Measurements from ENCODE around the gene EFNB1. TPM values are rescaled to one million over a fixed set of nuclear protein-coding genes. Genes with fewer than 3 reads are reported as not detected.

EFNB1 gene
- total RNA-seq, 1 donor = 7.4 TPM

GRCh38 chrX:68833448-68833805, 4.6 kb downstream of the EFNB1 start:
- DNase-seq (ENCODE audit: low read depth) = no peak
- H3K4me3 ChIP-seq (ENCODE audit: low read depth, low read length) = no peak overlapping the region
- TF ChIP-seq, protein P1, sequence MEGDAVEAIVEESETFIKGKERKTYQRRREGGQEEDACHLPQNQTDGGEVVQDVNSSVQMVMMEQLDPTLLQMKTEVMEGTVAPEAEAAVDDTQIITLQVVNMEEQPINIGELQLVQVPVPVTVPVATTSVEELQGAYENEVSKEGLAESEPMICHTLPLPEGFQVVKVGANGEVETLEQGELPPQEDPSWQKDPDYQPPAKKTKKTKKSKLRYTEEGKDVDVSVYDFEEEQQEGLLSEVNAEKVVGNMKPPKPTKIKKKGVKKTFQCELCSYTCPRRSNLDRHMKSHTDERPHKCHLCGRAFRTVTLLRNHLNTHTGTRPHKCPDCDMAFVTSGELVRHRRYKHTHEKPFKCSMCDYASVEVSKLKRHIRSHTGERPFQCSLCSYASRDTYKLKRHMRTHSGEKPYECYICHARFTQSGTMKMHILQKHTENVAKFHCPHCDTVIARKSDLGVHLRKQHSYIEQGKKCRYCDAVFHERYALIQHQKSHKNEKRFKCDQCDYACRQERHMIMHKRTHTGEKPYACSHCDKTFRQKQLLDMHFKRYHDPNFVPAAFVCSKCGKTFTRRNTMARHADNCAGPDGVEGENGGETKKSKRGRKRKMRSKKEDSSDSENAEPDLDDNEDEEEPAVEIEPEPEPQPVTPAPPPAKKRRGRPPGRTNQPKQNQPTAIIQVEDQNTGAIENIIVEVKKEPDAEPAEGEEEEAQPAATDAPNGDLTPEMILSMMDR (IDR thresholded peaks at IDR 0.05; ENCODE audit: insufficient read depth, low read length) = no peak

DNA sequence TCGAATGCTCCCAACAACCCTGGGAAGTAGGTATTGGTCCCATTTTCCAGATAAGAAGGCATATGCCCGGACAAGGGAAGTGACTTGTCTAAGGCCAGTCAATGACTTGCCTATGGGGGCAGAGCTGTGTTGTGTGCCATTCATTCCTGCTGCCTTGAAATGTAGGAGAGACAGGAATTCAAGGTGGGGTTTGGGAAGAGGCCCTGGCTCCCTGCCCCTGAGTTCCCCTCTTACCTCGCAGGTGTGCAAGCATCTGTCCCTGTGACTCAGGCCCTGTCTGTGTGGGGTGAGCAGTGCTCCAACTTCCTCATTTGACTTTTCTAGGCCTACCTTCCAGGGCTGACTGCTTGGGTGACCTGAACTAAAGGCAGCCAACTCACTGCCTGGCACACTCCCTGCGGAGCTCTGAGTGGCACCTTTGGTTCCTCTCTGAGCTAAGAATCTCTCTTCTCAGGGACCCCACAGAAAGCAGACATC, 5.1 kb downstream of the EFNB1 start:
- no peak for DNase-seq (ENCODE audit: low read depth)
- TF ChIP-seq, protein P1 (IDR thresholded peaks at IDR 0.05; ENCODE audit: insufficient read depth, low read length) = no peak
- no peak overlapping the region for H3K4me3 ChIP-seq (ENCODE audit: low read depth, low read length)

GRCh38 chrX:68834371-68835103, 5.7 kb downstream of the EFNB1 start:
- H3K4me3 ChIP-seq (ENCODE audit: low read depth, low read length) = no peak overlapping the region
- DNase-seq (ENCODE audit: low read depth) = no peak
- TF ChIP-seq, protein P1 (IDR thresholded peaks at IDR 0.05; ENCODE audit: insufficient read depth, low read length) = no peak

DNA sequence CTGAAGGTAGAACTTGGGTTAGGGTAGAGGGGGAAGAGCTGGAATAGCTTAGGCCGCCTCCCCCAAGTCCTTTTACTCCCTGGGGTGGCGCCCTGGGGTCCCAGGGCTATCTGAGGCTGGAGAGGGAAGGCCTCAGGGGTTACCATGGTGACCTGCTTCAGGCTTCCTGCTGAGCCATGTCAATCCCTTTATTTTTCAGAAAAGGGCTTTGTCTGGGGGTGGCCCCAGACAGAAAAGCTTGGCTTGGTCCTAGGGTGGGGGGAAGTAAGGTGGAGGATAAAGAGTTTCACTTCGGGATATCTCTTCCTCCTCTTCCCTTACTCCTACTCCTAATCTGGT, 6.3 kb downstream of the EFNB1 start:
- TF ChIP-seq, protein P1 (IDR thresholded peaks at IDR 0.05; ENCODE audit: insufficient read depth, low read length) = no peak
- H3K4me3 ChIP-seq (ENCODE audit: low read depth, low read length) = no peak overlapping the region
- no peak for DNase-seq (ENCODE audit: low read depth)

DNA sequence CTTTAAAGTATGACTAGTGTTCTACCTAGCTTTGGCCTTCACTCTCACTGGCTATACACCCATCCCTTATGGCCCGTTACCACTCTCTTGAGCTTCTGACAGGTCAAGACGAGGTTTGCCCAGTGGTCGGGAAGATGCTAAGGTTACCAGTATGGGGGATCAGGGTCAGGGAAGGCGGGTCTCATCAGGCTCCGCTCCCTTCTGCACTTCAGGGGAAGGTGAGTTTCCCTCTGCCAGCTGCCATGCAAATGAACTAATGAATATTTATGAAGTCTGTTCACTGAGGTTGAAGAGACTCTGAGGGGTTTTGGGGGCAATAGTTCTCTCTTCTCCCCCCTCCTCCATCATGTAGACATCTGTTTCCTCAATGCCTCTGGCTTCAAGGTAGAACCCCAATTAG, 6.6 kb downstream of the EFNB1 start:
- H3K4me3 ChIP-seq (ENCODE audit: low read depth, low read length) = no peak overlapping the region
- TF ChIP-seq, protein P1 (IDR thresholded peaks at IDR 0.05; ENCODE audit: insufficient read depth, low read length) = no peak
- no peak for DNase-seq (ENCODE audit: low read depth)

GRCh38 chrX:68837119-68837518, 8.3 kb downstream of the EFNB1 start:
- H3K4me3 ChIP-seq (ENCODE audit: low read depth, low read length) = no peak overlapping the region
- TF ChIP-seq, protein P1 (IDR thresholded peaks at IDR 0.05; ENCODE audit: insufficient read depth, low read length) = no peak
- no peak for DNase-seq (ENCODE audit: low read depth)

DNA sequence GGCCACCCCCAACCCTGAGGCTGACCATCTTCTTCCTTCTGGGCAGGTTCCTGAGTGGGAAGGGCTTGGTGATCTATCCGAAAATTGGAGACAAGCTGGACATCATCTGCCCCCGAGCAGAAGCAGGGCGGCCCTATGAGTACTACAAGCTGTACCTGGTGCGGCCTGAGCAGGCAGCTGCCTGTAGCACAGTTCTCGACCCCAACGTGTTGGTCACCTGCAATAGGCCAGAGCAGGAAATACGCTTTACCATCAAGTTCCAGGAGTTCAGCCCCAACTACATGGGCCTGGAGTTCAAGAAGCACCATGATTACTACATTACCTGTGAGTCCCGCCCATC, 9.7 kb downstream of the EFNB1 start:
- TF ChIP-seq, protein P1 (IDR thresholded peaks at IDR 0.05; ENCODE audit: insufficient read depth, low read length) = no peak
- DNase-seq (ENCODE audit: low read depth) = no peak
- no peak overlapping the region for H3K4me3 ChIP-seq (ENCODE audit: low read depth, low read length)

Data from fibroblast of the aortic adventitia (primary cell).